ENCODE measurements around the gene GRSF1. TPM values are rescaled to one million over a fixed set of nuclear protein-coding genes. Genes with fewer than 3 reads are reported as not detected.
"Not testable (repeated sequence)": the region's sequence is repeated elsewhere in the genome, so short reads cannot be mapped to it uniquely, and the experiment has no call there.

GRSF1 gene
- total RNA-seq, 2 donors from 2014 or later, result 39.4 to 42.0 TPM

- H3K27me3 Mint-ChIP-seq; H3K27ac Mint-ChIP-seq; H3K4me3 Mint-ChIP-seq; H3K4me1 Mint-ChIP-seq; DNase-seq; H3K36me3 Mint-ChIP-seq (ENCODE audit: low read depth); H3K9me3 ChIP-seq (ENCODE audit: control insufficient read depth, low read length, poor library complexity, severe bottlenecking); ATAC-seq: not testable (repeated sequence)
These were observed 70.3 kb downstream of the GRSF1 start for GRCh38 chr4:70769396-70769795.

- DNase-seq, result no peak
- H3K27me3 Mint-ChIP-seq, result no peaks in the 10 kb centered on the region
- no peaks in the 10 kb centered on the region for H3K4me1 Mint-ChIP-seq
- H3K4me3 Mint-ChIP-seq, result no peak overlapping the region
- peaks cover 2% of the 10 kb centered on the region for H3K36me3 Mint-ChIP-seq (ENCODE audit: low read depth)
- no peak overlapping the region for H3K27ac Mint-ChIP-seq
- H3K9me3 ChIP-seq (ENCODE audit: control insufficient read depth, low read length, poor library complexity, severe bottlenecking), result no peaks in the 10 kb centered on the region
- ATAC-seq, result no peak
These were observed 71.3 kb downstream of the GRSF1 start for GRCh38 chr4:70768301-70768948.

Other genes starting within 250 kb of the GRSF1 start
- gene AMBN, start 247.6 kb downstream of the GRSF1 start, total RNA-seq, result not detected
- gene ENAM, start 211.1 kb downstream of the GRSF1 start, total RNA-seq, result not detected
- 1 to 10 TPM in 1 of 2 donors, not detected in 1; 2.8 TPM for gene JCHAIN, start 173.4 kb downstream of the GRSF1 start, total RNA-seq
- gene UTP3, start 151.4 kb downstream of the GRSF1 start, total RNA-seq, result 10 to 100 TPM; 16.8 to 18.1 TPM
- 10 to 100 TPM; 32.8 to 33.0 TPM for gene RUFY3, start 117.9 kb downstream of the GRSF1 start, total RNA-seq
- gene MOB1B, start 62.5 kb upstream of the GRSF1 start, total RNA-seq, result 10 to 100 TPM in 1 of 2 donors, 1 to 10 TPM in 1; 9.5 to 31.4 TPM
- 10 to 100 TPM; 25.3 TPM for gene DCK, start 153.8 kb upstream of the GRSF1 start, total RNA-seq